Neural cell (in vitro differentiated cells): ENCODE results near the gene MRTFA.

ENCODE experiments used
- EP300 ChIP-seq: fragments of 450-650 bp; conservative IDR thresholded peaks from 2 replicates; pipeline ENCODE4 v1.6.1; 2014; ENCODE audit warnings: antibody characterized with exemption, mild to moderate bottlenecking, moderate library complexity; ENCODE audit not compliant: poor library complexity, severe bottlenecking
- MXI1 ChIP-seq: fragments of 450-650 bp; conservative IDR thresholded peaks from 2 replicates; pipeline ENCODE4 v1.6.1; 2014; ENCODE audit warnings: antibody characterized with exemption, mild to moderate bottlenecking; ENCODE audit not compliant: poor library complexity, severe bottlenecking
- POLR2AphosphoS5 ChIP-seq: IDR thresholded peaks from 2 replicates; pipeline ENCODE4 v1.6.1; 2012
- RAD21 ChIP-seq: fragments of 450-650 bp; conservative IDR thresholded peaks from 2 replicates; pipeline ENCODE4 v1.6.1; 2014; ENCODE audit warnings: antibody characterized with exemption, mild to moderate bottlenecking, moderate library complexity
- TAF1 ChIP-seq: IDR thresholded peaks from 2 replicates; pipeline ENCODE4 v1.6.1; 2012; ENCODE audit warnings: low read depth
- TF ChIP-seq, protein P1 (sequence below): fragments of 450-650 bp; IDR thresholded peaks from 2 replicates; pipeline ENCODE4 v1.5.1; 2014; ENCODE audit warnings: antibody characterized with exemption, mild to moderate bottlenecking, moderate library complexity; ENCODE audit not compliant: poor library complexity, severe bottlenecking

DNA sequence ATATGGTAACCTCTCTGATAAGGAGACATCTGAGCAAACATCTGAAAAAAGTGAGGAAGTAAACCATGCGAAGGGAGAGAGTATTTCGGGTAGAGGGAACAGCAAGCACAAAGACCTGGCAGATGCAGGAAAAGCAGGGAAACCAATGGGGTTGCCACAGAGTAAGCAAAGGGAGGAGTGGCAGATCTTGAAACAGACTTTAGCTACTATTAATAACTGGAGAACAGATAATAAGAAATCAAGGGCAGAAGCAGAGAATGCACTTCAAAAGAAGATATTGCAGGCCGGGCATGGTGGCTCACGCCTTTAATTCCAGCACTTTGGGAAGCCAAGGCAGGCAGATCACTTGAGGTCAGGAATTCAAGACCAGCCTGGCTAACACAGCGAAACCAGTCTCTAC lies 18.1 kb downstream of the MRTFA start:
- TF ChIP-seq RAD21 (no peak), MXI1 (no peak), EP300 (no peak), POLR2AphosphoS5 (no peak), TAF1 (no peak)
- TF ChIP-seq, protein P1, sequence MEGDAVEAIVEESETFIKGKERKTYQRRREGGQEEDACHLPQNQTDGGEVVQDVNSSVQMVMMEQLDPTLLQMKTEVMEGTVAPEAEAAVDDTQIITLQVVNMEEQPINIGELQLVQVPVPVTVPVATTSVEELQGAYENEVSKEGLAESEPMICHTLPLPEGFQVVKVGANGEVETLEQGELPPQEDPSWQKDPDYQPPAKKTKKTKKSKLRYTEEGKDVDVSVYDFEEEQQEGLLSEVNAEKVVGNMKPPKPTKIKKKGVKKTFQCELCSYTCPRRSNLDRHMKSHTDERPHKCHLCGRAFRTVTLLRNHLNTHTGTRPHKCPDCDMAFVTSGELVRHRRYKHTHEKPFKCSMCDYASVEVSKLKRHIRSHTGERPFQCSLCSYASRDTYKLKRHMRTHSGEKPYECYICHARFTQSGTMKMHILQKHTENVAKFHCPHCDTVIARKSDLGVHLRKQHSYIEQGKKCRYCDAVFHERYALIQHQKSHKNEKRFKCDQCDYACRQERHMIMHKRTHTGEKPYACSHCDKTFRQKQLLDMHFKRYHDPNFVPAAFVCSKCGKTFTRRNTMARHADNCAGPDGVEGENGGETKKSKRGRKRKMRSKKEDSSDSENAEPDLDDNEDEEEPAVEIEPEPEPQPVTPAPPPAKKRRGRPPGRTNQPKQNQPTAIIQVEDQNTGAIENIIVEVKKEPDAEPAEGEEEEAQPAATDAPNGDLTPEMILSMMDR = no peak
